Bone marrow (tissue), 2 donors: Measurements from ENCODE around the gene GBF1.

Experiments used
- DNase-seq, 2 donors: peaks; one replicate each; lab custom pipeline; 2025; lab: John Stamatoyannopoulos, UW

GBF1 gene

GRCh38 chr10:102408728-102409603 is 163.6 kb downstream of the GBF1 start:
- DNase-seq = no peak

DNA sequence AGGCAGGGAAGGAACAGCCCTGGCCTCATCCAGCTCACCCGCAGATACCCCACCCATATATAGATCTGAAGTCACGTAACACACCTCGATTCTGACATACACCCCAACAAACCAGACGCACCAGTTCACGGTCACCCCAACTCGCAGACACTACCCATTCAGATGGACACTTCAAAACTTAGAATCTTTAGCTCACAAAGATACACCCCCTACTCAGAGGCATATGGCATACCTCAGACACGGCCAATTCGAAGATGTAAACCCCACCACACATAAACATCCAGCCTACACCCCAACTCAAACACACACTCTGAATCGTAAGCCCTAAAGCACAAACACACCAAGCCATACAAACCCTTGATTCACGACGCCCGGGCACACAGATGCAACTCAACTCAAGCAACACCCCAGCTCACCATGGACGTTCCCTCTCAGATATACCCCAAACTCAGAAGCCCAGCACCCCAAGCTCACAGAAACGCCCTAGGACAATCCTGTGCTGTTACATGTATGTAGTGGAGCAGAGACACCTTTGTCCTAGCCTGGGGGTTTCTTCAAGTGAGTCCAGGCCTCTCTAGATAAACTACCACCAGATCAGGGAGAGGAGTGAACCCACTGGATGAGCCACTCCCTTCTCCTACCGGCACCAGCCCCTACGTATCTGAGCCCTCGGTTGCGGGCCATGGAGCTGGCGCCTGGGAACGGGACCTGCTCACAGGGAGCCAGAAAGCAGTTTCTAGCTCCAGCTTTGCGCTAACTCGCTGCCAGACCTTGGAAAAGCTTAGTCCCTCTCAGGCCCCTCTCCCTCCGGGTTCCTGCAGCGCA is 164.5 kb downstream of the GBF1 start:
- no peak for DNase-seq

DNA sequence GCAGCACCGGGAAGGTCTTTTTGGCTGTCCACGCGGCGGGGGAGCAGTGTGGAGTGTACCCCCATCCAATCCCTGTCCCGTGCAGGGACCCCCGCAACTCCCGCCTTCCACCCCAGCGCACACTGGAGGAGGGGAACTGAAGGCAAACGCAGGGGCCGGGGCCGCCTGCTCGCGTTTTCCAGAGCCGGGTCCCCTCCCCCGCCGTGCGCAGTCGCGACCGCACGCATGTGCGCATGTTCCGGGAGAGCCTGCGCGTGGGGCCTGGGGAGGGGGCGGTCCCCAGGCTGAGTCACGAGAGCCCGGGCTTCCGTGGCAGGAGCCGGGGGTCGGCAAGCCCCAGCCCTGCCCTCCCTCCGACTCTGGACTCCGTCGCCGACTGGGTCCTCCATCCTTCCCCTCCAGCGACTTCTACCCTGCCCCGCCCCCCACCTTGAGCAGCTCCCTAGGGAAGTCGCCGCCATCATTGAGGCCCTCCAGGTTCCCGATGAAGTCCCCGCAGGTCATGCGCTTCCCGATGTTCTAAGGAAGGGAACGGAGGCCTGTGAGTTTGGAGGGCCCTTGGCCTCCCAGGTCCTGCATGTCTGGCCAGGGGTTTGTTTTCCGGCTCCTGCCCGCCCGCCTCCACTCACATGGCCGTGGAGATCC is 165.2 kb downstream of the GBF1 start:
- no peak for DNase-seq

DNA sequence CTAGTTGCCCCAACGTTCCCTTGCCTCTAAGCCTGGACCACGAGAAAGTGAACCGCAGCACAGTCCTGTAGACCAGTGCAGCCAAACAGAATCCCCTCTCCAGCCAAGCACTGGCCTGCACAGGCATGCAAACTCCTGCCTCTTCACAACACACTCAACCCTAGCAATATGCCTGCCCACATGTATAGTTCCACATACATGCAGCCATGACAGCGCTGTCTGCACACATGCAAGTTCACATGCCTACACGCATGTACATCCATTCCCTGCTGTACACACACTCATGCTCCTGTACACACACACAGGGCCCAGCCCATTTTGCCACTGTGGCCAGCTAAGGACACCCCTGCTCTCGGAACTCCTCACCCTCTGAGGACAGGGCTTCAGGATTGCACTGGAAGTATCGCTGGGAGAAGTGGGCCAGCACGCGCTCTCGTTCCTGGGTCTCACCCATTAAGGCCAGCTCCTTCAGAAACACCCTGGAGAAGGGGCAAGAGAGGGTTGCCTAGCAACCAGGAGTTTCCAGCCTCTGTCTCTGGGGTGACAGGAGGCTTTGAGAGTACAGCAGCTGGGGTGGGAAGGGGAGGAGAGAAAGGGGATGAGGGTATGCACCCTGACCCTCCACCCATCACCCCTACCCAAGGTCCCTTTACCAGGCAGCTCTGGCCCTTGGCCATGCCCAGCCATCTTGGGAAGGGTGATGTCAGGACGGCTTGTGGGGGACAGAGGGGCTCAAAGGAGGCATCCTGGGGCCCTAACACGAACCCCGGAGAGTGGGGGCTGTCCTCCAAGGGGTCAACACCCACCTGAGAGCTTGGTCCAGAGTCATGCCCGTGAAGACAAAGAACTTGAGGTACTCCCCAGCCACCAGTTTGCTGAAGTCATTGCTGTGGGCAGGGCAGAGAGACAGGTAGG is 166.3 kb downstream of the GBF1 start:
- no peak for DNase-seq

- DNase-seq = no peak
Observed at GRCh38 chr10:102412293-102412692, 167.0 kb downstream of the GBF1 start.

- DNase-seq = no peak
Observed at GRCh38 chr10:102413053-102413705, 167.8 kb downstream of the GBF1 start.

- no peak for DNase-seq
Observed at GRCh38 chr10:102413806-102414561, 168.7 kb downstream of the GBF1 start.

DNA sequence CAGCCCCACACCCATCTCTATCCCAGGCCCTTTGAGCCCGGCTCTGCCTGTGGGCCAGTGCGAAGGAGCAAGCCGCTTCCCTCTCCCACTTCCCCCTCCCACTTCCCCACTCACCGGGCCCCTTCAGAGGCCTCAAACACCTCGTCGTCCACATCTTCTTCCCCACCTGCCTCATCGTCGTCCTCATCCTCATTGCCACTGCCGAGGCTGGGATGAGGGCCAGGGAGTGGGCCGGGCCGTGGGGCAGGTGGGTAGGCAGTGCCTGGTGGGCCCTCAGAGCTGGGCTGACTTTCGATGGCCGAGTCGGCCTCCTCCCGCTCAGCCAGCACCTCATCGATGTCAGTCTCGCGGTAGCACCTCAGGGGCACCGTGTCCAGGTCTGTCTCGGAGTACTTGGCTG is 169.4 kb downstream of the GBF1 start:
- no peak for DNase-seq

DNA sequence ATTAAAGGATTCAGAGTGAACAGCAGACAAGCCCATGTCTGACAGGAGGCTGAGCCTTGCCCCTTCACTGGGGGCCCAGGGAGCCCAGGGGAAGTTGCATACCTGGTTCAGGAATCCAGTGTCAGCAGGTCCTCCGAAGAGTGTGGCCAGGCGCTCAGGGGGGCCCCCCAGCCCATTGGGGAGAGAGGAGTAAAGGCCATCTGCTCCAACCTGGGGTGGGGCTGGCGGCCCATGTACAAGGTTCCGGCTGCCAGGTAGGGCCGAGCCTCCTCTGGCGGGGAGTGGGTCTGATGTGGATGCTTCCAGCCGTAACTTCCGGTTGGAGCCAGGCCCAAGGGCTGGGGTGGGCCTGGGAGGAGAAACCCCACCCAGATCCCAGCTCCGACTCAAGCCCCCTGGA is 171.0 kb downstream of the GBF1 start:
- no peak for DNase-seq

GRCh38 chr10:102416695-102417094 is 171.4 kb downstream of the GBF1 start:
- no peak for DNase-seq

DNA sequence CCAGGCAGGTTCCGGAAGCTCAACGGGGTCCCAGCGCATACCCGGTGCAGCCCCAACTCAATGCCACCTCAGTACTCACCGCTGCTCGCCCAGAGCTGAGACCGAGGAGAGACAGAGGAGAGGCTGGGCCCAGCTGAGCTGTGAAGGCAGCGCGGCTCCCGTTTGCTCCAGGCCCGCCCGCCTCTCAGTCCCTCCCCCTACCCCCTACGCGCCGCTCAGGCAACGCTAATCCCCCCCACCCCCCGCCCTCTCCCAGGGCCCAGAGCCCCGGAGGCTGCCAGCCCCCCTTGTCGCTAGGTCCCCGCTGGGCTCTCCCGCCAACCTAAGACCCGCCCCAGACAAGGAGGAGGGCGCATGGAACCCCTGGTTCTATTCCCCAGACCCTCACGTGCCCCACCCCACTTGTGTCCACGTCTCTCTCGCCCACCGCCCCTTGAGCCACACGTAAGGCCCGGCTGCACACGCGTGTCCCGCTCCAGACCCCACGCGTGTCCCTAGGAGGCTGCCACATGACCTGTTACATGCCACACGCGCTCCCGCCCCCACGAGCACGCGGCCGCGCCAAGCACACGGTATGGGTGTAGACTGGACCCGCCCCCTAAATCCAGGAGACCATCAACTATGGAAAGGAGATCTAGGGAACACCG is 173.4 kb downstream of the GBF1 start, which contains the start of gene PSD:
Gene PSD, minus strand, starts transcription at position 164 of the 647 bp plus-strand sequence. CDS start 1,747 bp downstream, outside the sequence.
- DNase-seq = no peak

GRCh38 chr10:102419269-102420180 is 174.2 kb downstream of the GBF1 start:
- peak; percentile 19 to 29 for DNase-seq

GRCh38 chr10:102420181-102420713 is 174.9 kb downstream of the GBF1 start:
- no peak for DNase-seq

DNA sequence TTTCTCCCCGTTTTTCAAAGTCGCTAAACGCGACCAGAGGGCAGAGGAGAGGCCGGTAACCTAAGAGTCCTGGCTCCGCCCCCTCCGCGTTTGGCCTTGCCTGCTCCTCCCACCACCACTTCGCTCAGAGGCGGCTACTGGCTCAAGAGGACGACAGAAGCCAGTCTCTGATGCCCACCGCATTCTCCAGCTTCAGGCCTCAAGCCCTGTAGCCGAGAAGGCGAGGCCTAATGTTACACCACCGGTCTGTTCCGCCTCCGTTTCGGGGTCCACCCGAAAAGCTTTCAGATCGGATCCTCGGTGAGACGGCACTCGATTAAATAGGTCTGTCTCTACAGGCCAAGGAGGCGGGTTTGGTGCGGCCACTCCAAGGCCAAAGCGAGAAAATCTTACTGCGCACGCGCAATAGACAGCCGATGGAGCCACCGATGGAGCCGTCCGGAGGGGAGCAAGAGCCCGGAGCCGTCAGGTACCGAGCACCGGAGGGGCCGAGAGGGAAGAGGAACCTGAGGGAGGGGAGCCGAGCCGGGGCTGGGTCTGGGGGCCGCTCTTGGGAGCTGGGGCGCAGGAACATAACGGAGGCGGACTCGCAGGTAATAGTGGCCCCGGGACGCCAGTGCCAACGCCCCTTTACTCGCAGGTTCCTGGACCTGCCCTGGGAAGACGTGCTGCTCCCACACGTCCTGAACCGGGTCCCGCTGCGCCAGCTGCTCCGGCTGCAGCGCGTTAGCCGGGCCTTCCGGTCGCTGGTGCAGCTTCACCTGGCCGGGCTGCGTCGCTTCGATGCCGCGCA is 175.6 kb downstream of the GBF1 start, which contains the start of gene FBXL15:
Gene FBXL15, plus strand, starts transcription at position 123 of the 793 bp plus-strand sequence. Its CDS starts 294 bp downstream, at position 417.
- DNase-seq = peak; percentile 91 to 95

- DNase-seq = no peak
Observed at GRCh38 chr10:102421507-102421756, 176.1 kb downstream of the GBF1 start.

- no peak for DNase-seq
Observed at GRCh38 chr10:102421757-102422512, 176.6 kb downstream of the GBF1 start.
